Activated CD8-positive, alpha-beta memory T cell treated with anti-CD3 and anti-CD28 coated beads, Interleukin-2, amount 10 ng/mL, durations not matched to agents 7 days and 5 days (primary cell): ENCODE measurements around the gene TMEM25. TPM values are rescaled to one million over a fixed set of nuclear protein-coding genes. Genes with fewer than 3 reads are reported as not detected.
A peak's percentile ranks its signal among the peaks of the same experiment; 100 is the strongest.
"Not testable (repeated sequence)": the region's sequence is repeated elsewhere in the genome, so short reads cannot be mapped to it uniquely, and the experiment has no call there.

Experiments
- ATAC-seq: fragments of 150-1000 bp; cut with Tn5 transposase; one replicate; pipeline ENCODE4 v1.10.0; 2021; ENCODE audit warnings: moderate library complexity
- CTCF ChIA-PET: fragments of 350-600 bp; sonication (Branson Sonifier 250); formaldehyde crosslinking; loops from one replicate; lab custom pipeline; 2021; ENCODE audit warnings: antibody characterized with exemption; lab: Charles Lee
- DNase-seq: peaks from one replicate; pipeline ENCODE4 v3.0.0-alpha.2; 2020
- H3K27ac Mint-ChIP-seq: one replicate; pipeline ENCODE4 v1.8.0; 2021; ENCODE audit warnings: mild to moderate bottlenecking, mixed read lengths
- H3K27me3 Mint-ChIP-seq: one replicate; pipeline ENCODE4 v1.8.0; 2021; ENCODE audit warnings: mixed read lengths
- H3K36me3 Mint-ChIP-seq: one replicate; pipeline ENCODE4 v1.8.0; 2021; ENCODE audit warnings: mild to moderate bottlenecking, mixed read lengths
- H3K4me1 Mint-ChIP-seq: one replicate; pipeline ENCODE4 v1.8.0; 2021; ENCODE audit warnings: mixed read lengths
- H3K4me3 Mint-ChIP-seq: one replicate; pipeline ENCODE4 v1.8.0; 2021; ENCODE audit warnings: mild to moderate bottlenecking, moderate library complexity, mixed read lengths
- H3K9me3 Mint-ChIP-seq: one replicate; pipeline ENCODE4 v1.8.0; 2022; ENCODE audit warnings: low read depth, mixed read lengths
- total RNA-seq, 2 experiments: library from RNA; stranded (reverse); gene quantifications; one replicate each; pipeline ENCODE4 v1.2.3, GENCODE V29; 2021

The TMEM25 gene
- 1 to 10 TPM; 8.4 to 8.6 TPM for total RNA-seq

- Mint-ChIP-seq H3K36me3 (peaks cover 2% of the 10 kb centered on the region), H3K4me1 (peaks cover 23% of the 10 kb centered on the region), H3K27me3 (no peaks in the 10 kb centered on the region), H3K27ac (peak within 1 kb of the TSS; percentile 58), H3K9me3 (no peaks in the 10 kb centered on the region), H3K4me3 (peak within 1 kb of the TSS; percentile 79)
- CTCF ChIA-PET: interaction anchor here (0.6 kb wide), 1 partner anchor 34 kb away, joined by 3 read pairs; no protein-coding TSS in a partner anchor
- DNase-seq (peak; percentile 80), ATAC-seq (peak; percentile 90)
These were observed at the start of gene TMEM25 for GRCh38 chr11:118530683-118531596. TSS of gene TMEM25 (plus strand) at chr11:118531192. CDS start at chr11:118531802, 610 bp downstream.

GRCh38 chr11:118481238-118481637, 49.8 kb upstream of the TMEM25 start:
- not testable (repeated sequence) for DNase-seq, H3K4me3 Mint-ChIP-seq, H3K27me3 Mint-ChIP-seq, H3K27ac Mint-ChIP-seq, H3K9me3 Mint-ChIP-seq, ATAC-seq
- CTCF ChIA-PET: interaction anchor here (1.4 kb wide), 2 partner anchors 18 to 79 kb away, joined by 3 to 4 read pairs; no protein-coding TSS in a partner anchor
- Mint-ChIP-seq H3K36me3 (peaks cover 61% of the 10 kb centered on the region), H3K4me1 (peaks cover 14% of the 10 kb centered on the region)

- CTCF ChIA-PET: interaction anchor here (1.4 kb wide), 2 partner anchors 49 to 89 kb away, joined by 3 to 4 read pairs; partner anchors contain the start of gene KMT2A
- no peak overlapping the region for H3K27ac Mint-ChIP-seq
These were observed 46.6 kb upstream of the TMEM25 start for GRCh38 chr11:118484405-118484804.

GRCh38 chr11:118485273-118485672, 45.7 kb upstream of the TMEM25 start:
- Mint-ChIP-seq H3K4me3 (no peak overlapping the region), H3K4me1 (peaks cover 5% of the 10 kb centered on the region), H3K27ac (no peak overlapping the region), H3K36me3 (peaks cover 44% of the 10 kb centered on the region), H3K9me3 (no peaks in the 10 kb centered on the region), H3K27me3 (no peaks in the 10 kb centered on the region)
- no peak for ATAC-seq
- CTCF ChIA-PET: interaction anchor here (1.4 to 1.7 kb wide), 3 partner anchors 42 to 89 kb away, joined by 3 to 4 read pairs (median 3); partner anchors contain the start of gene KMT2A
- no peak for DNase-seq

More at GRCh38 chr11:118484405-118484804, 46.6 kb upstream of the TMEM25 start:
- Mint-ChIP-seq H3K9me3 (no peaks in the 10 kb centered on the region), H3K27me3 (no peaks in the 10 kb centered on the region), H3K4me3 (no peak overlapping the region), H3K4me1 (peaks cover 5% of the 10 kb centered on the region), H3K36me3 (peaks cover 45% of the 10 kb centered on the region)
- DNase-seq (no peak), ATAC-seq (no peak)

- Mint-ChIP-seq H3K4me3 (no peak overlapping the region), H3K9me3 (no peaks in the 10 kb centered on the region), H3K27me3 (no peaks in the 10 kb centered on the region), H3K27ac (peak overlapping the region; percentile 29), H3K36me3 (peaks cover 35% of the 10 kb centered on the region), H3K4me1 (peaks cover 5% of the 10 kb centered on the region)
- CTCF ChIA-PET: interaction anchor here (0.5 to 2.0 kb wide), 30 partner anchors 9 to 597 kb away, joined by 3 to 17 read pairs (median 4); partner anchors contain the start of genes CD3E, KMT2A and UBE4A
- ATAC-seq: peak; percentile 72
- DNase-seq: peak; percentile 85
These were observed 42.4 kb upstream of the TMEM25 start for GRCh38 chr11:118488480-118489109.

- no peak overlapping the region for H3K27ac Mint-ChIP-seq
- no peak for DNase-seq
- no peak for ATAC-seq
- no peaks in the 10 kb centered on the region for H3K9me3 Mint-ChIP-seq
- H3K36me3 Mint-ChIP-seq: peaks cover 37% of the 10 kb centered on the region
- H3K27me3 Mint-ChIP-seq: no peaks in the 10 kb centered on the region
- peaks cover 5% of the 10 kb centered on the region for H3K4me1 Mint-ChIP-seq
- CTCF ChIA-PET: interaction anchor here (1.1 to 1.8 kb wide), 4 partner anchors 48 to 293 kb away, joined by 3 to 8 read pairs (median 6); partner anchors contain the start of gene KMT2A
- no peak overlapping the region for H3K4me3 Mint-ChIP-seq
These were observed 40.0 kb upstream of the TMEM25 start for GRCh38 chr11:118491041-118491440.

- H3K9me3 Mint-ChIP-seq: no peaks in the 10 kb centered on the region
- no peaks in the 10 kb centered on the region for H3K4me1 Mint-ChIP-seq
- H3K27ac Mint-ChIP-seq: no peak overlapping the region
- no peak for ATAC-seq
- DNase-seq: no peak
- H3K27me3 Mint-ChIP-seq: no peaks in the 10 kb centered on the region
- H3K4me3 Mint-ChIP-seq: no peak overlapping the region
- H3K36me3 Mint-ChIP-seq: peaks cover 56% of the 10 kb centered on the region
- CTCF ChIA-PET: interaction anchor here (1.1 to 1.5 kb wide), 2 partner anchors 10 to 236 kb away, joined by 3 to 4 read pairs; no protein-coding TSS in a partner anchor
These were observed 33.2 kb upstream of the TMEM25 start for GRCh38 chr11:118497831-118498230.

GRCh38 chr11:118503216-118503615, 27.8 kb upstream of the TMEM25 start:
- no peaks in the 10 kb centered on the region for H3K27me3 Mint-ChIP-seq
- H3K4me3 Mint-ChIP-seq: no peak overlapping the region
- DNase-seq (no peak), ATAC-seq (no peak)
- H3K27ac Mint-ChIP-seq: no peak overlapping the region
- no peaks in the 10 kb centered on the region for H3K4me1 Mint-ChIP-seq
- peaks cover 65% of the 10 kb centered on the region for H3K36me3 Mint-ChIP-seq
- no peaks in the 10 kb centered on the region for H3K9me3 Mint-ChIP-seq
- CTCF ChIA-PET: no interaction called here

- no peaks in the 10 kb centered on the region for H3K9me3 Mint-ChIP-seq
- H3K27me3 Mint-ChIP-seq: no peaks in the 10 kb centered on the region
- H3K27ac Mint-ChIP-seq: no peak overlapping the region
- no peak overlapping the region for H3K4me3 Mint-ChIP-seq
- CTCF ChIA-PET: interaction anchor here (1.2 kb wide), 1 partner anchor 23 kb away, joined by 3 read pairs; no protein-coding TSS in a partner anchor
- ATAC-seq (no peak), DNase-seq (no peak)
- peaks cover 5% of the 10 kb centered on the region for H3K4me1 Mint-ChIP-seq
- peaks cover 50% of the 10 kb centered on the region for H3K36me3 Mint-ChIP-seq
These were observed 19.4 kb upstream of the TMEM25 start for GRCh38 chr11:118511601-118512000.

GRCh38 chr11:118514103-118514502, 16.9 kb upstream of the TMEM25 start:
- CTCF ChIA-PET: interaction anchor here (0.7 kb wide), 1 partner anchor 53 kb away, joined by 3 read pairs; no protein-coding TSS in a partner anchor
- Mint-ChIP-seq H3K27me3 (no peaks in the 10 kb centered on the region), H3K36me3 (peaks cover 52% of the 10 kb centered on the region), H3K4me1 (peaks cover 5% of the 10 kb centered on the region), H3K4me3 (no peak overlapping the region), H3K9me3 (no peaks in the 10 kb centered on the region), H3K27ac (no peak overlapping the region)
- DNase-seq (no peak), ATAC-seq (no peak)

- Mint-ChIP-seq H3K4me1 (no peaks in the 10 kb centered on the region), H3K9me3 (no peaks in the 10 kb centered on the region), H3K4me3 (no peak overlapping the region), H3K27me3 (no peaks in the 10 kb centered on the region), H3K27ac (no peak overlapping the region), H3K36me3 (peaks cover 42% of the 10 kb centered on the region)
- CTCF ChIA-PET: interaction anchor here (1.6 kb wide), 1 partner anchor 24 kb away, joined by 5 read pairs; no protein-coding TSS in a partner anchor
- no peak for ATAC-seq
- no peak for DNase-seq
These were observed 11.4 kb upstream of the TMEM25 start for GRCh38 chr11:118519549-118519948.

GRCh38 chr11:118521892-118522311, 9.1 kb upstream of the TMEM25 start:
- DNase-seq (no peak), ATAC-seq (no peak)
- Mint-ChIP-seq H3K27ac (no peak overlapping the region), H3K36me3 (peaks cover 30% of the 10 kb centered on the region), H3K9me3 (no peaks in the 10 kb centered on the region), H3K4me3 (no peak overlapping the region), H3K4me1 (no peaks in the 10 kb centered on the region), H3K27me3 (no peaks in the 10 kb centered on the region)
- CTCF ChIA-PET: no interaction called here

GRCh38 chr11:118522571-118523072, 8.4 kb upstream of the TMEM25 start:
- H3K4me1 Mint-ChIP-seq: no peaks in the 10 kb centered on the region
- no peaks in the 10 kb centered on the region for H3K27me3 Mint-ChIP-seq
- no peak for ATAC-seq
- no peak overlapping the region for H3K27ac Mint-ChIP-seq
- peaks cover 30% of the 10 kb centered on the region for H3K36me3 Mint-ChIP-seq
- no peak overlapping the region for H3K4me3 Mint-ChIP-seq
- DNase-seq: no peak
- H3K9me3 Mint-ChIP-seq: no peaks in the 10 kb centered on the region
- CTCF ChIA-PET: no interaction called here
